ENCODE results near the gene CMPK2.

The CMPK2 gene

DNA sequence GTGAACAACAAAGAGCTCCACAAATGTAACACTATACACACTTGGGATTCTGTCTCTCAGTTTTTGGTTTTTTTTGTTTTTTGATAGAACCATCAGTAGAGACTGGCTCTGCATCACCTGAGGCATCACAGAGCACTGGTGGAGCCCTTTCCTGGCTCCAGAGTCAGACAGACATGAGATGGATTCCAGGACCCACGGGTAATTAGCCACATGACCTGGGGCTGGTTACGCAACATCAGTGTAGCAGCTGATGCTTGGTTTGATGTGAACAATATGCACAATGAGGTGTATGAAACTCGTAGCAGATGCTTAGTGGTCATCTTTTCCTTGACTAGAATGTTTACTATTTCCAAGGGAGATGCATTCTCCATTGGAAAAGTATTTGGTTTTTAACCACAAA is 40.7 kb downstream of the CMPK2 start:
- H3K4me1 ChIP-seq (ENCODE audit: control insufficient read depth in 1 of 2, insufficient read depth in 1 of 2, low read depth in 1 of 2, low read length in 1 of 2): no peaks in the 10 kb centered on the region
- TF ChIP-seq, protein P1, sequence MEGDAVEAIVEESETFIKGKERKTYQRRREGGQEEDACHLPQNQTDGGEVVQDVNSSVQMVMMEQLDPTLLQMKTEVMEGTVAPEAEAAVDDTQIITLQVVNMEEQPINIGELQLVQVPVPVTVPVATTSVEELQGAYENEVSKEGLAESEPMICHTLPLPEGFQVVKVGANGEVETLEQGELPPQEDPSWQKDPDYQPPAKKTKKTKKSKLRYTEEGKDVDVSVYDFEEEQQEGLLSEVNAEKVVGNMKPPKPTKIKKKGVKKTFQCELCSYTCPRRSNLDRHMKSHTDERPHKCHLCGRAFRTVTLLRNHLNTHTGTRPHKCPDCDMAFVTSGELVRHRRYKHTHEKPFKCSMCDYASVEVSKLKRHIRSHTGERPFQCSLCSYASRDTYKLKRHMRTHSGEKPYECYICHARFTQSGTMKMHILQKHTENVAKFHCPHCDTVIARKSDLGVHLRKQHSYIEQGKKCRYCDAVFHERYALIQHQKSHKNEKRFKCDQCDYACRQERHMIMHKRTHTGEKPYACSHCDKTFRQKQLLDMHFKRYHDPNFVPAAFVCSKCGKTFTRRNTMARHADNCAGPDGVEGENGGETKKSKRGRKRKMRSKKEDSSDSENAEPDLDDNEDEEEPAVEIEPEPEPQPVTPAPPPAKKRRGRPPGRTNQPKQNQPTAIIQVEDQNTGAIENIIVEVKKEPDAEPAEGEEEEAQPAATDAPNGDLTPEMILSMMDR (IDR thresholded peaks at IDR 0.05): no peak
- H3K27ac ChIP-seq: no peak overlapping the region
- peaks cover 2% of the 10 kb centered on the region for H3K27me3 ChIP-seq
- no peaks in the 10 kb centered on the region for H3K36me3 ChIP-seq
- no peaks in the 10 kb centered on the region for H3K9me3 ChIP-seq
- no peak overlapping the region for H3K4me3 ChIP-seq (ENCODE audit: low read depth in 1 of 2, low read length in 1 of 2)

DNA sequence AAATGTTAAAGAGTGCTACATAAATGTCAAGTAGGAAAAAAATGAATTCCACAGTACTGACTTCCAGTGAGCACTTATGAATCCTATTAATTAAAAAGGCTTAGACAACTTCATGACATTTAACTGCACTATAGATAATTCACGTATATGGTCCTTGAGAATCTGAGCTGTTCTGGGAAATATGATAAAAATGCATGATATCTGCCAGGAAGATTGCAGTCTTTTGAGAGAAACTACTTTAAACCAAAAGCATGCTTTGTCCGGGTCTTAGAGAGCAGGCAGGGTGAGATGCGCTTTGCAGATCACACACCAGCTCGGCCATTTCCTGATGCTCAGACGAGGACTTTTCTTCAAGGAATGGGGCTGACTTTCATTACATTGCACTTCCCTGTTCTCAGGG is 42.6 kb downstream of the CMPK2 start:
- Histone ChIP-seq H3K27me3 (peaks cover 5% of the 10 kb centered on the region), H3K9me3 (no peaks in the 10 kb centered on the region), H3K4me3 (ENCODE audit: low read depth in 1 of 2, low read length in 1 of 2) (no peak overlapping the region), H3K4me1 (ENCODE audit: control insufficient read depth in 1 of 2, insufficient read depth in 1 of 2, low read depth in 1 of 2, low read length in 1 of 2) (no peaks in the 10 kb centered on the region), H3K36me3 (no peaks in the 10 kb centered on the region), H3K27ac (no peak overlapping the region)
- TF ChIP-seq, protein P1 (IDR thresholded peaks at IDR 0.05): no peak

DNA sequence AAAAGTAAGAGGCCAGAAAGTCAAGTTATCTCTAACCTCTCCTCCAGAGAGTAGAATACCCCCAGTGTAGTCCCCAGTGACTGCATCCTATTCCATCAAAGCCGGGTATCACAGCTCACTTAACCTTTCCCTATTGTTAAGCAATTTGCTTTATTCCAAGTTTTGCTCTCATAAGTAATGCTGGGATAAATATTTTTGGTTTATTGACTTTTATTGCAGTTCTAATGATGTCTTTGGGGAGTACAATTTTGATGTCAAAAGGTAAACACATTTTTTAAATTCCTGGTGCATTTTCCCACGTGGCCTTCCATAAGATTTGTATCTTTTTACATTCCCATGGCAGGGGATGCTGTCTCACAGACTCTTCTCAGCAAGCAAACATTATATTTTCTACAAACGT is 43.3 kb downstream of the CMPK2 start:
- TF ChIP-seq, protein P1 (IDR thresholded peaks at IDR 0.05): no peak
- no peaks in the 10 kb centered on the region for H3K4me1 ChIP-seq (ENCODE audit: control insufficient read depth in 1 of 2, insufficient read depth in 1 of 2, low read depth in 1 of 2, low read length in 1 of 2)
- H3K9me3 ChIP-seq: no peaks in the 10 kb centered on the region
- H3K27ac ChIP-seq: no peak overlapping the region
- peaks cover 8% of the 10 kb centered on the region for H3K27me3 ChIP-seq
- no peaks in the 10 kb centered on the region for H3K36me3 ChIP-seq
- H3K4me3 ChIP-seq (ENCODE audit: low read depth in 1 of 2, low read length in 1 of 2): no peak overlapping the region

DNA sequence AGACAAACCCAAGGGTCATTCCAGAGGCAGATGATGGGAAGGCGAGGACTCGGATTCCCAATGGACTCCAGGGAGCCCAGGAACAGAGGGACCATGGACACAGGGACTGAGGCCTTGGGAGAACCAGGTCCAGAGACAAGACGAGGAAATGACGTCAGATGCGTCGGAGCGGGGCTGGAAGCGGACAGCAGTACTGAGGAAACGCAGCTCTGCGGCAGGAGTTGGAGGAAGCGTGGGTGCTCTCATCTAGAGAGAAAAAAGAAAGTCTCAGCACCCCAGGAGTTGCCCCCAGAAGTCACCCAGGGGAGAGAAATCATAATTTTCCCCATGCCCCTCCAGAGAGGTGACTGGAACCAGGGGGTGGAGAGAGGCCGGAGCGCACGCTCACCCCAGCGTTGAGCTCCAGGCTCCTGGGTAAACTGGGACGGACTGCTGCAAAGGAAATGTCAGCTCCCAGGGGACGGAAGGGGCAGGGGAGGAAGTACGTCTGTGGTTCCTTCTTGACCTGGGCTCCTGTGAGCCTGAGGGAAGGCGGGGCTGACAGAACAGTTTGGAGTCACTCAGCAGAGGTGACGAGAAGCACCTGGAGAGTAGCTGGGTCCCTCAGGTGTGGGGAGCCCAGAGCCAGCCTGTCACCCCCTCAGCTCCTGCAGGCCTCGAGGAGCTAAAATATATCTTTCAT is 44.7 kb downstream of the CMPK2 start:
- Histone ChIP-seq H3K27me3 (peaks cover 19% of the 10 kb centered on the region), H3K27ac (no peak overlapping the region), H3K4me3 (ENCODE audit: low read depth in 1 of 2, low read length in 1 of 2) (no peak overlapping the region), H3K36me3 (no peaks in the 10 kb centered on the region), H3K9me3 (no peaks in the 10 kb centered on the region), H3K4me1 (ENCODE audit: control insufficient read depth in 1 of 2, insufficient read depth in 1 of 2, low read depth in 1 of 2, low read length in 1 of 2) (no peaks in the 10 kb centered on the region)
- TF ChIP-seq, protein P1 (IDR thresholded peaks at IDR 0.05): no peak

DNA sequence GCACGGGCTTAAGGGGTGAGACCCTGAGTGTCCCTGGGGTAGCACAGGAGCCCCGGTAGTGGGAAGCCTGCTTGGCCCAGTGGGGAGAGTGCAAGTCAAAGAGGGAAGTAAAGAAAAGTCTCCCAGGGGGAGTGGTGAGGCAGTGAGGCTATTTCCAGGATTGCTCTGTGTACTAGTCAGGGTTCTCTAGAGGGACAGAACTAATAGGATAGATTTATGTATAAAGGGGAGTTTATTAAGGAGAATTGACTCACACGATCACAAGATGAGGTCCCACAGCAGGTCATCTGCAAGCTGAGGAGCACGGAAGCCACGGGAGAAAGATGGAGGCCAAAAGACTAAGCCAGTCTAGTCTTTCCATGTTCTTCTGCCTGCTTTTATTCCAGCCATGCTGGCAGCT is 45.5 kb downstream of the CMPK2 start:
- Histone ChIP-seq H3K27ac (no peak overlapping the region), H3K27me3 (peaks cover 19% of the 10 kb centered on the region), H3K4me3 (ENCODE audit: low read depth in 1 of 2, low read length in 1 of 2) (no peak overlapping the region), H3K4me1 (ENCODE audit: control insufficient read depth in 1 of 2, insufficient read depth in 1 of 2, low read depth in 1 of 2, low read length in 1 of 2) (no peaks in the 10 kb centered on the region), H3K9me3 (no peaks in the 10 kb centered on the region), H3K36me3 (no peaks in the 10 kb centered on the region)
- TF ChIP-seq, protein P1 (IDR thresholded peaks at IDR 0.05): no peak

All from neutrophil (primary cell).